Measurements from ENCODE around the gene C5orf58.

Gene C5orf58, protein sequence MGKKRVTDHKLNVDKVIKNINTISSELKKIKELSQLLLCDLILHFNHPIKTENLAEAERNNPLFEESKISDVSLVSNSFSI

DNA sequence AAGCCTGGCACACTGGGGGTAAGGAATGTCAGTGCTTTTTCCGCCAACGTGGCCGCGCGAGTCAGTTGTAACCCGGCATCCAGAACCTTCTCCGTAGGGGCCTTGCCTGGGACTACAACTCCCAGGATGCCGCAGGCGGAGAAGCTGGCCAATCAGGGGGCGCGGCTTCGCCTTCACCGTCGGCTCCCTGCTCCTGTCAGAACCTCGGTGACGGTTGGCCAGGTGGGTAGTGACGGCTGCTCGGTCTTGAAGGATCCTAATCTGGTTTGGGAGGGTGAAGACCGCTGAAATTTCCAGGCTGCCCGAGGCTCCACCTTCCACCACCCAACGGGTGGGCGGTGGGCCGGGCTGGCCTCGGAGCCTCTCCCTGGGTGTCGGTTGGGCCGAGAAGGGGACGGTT is at the start of gene C5orf58:
TSS of gene C5orf58 (plus strand) at position 200 of the 400 bp plus-strand sequence. CDS start 1,992 bp downstream, outside the sequence.
- no peaks in the 10 kb centered on the region for H3K4me1 ChIP-seq
- TF ChIP-seq, protein P1, sequence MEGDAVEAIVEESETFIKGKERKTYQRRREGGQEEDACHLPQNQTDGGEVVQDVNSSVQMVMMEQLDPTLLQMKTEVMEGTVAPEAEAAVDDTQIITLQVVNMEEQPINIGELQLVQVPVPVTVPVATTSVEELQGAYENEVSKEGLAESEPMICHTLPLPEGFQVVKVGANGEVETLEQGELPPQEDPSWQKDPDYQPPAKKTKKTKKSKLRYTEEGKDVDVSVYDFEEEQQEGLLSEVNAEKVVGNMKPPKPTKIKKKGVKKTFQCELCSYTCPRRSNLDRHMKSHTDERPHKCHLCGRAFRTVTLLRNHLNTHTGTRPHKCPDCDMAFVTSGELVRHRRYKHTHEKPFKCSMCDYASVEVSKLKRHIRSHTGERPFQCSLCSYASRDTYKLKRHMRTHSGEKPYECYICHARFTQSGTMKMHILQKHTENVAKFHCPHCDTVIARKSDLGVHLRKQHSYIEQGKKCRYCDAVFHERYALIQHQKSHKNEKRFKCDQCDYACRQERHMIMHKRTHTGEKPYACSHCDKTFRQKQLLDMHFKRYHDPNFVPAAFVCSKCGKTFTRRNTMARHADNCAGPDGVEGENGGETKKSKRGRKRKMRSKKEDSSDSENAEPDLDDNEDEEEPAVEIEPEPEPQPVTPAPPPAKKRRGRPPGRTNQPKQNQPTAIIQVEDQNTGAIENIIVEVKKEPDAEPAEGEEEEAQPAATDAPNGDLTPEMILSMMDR (IDR thresholded peaks at IDR 0.05): no peak
- H3K9me3 ChIP-seq: no peaks in the 10 kb centered on the region
- H3K27me3 ChIP-seq: no peaks in the 10 kb centered on the region
- no peak within 1 kb of the TSS for H3K27ac ChIP-seq
- H3K4me3 ChIP-seq: no peak within 1 kb of the TSS
- no peak for DNase-seq
- intact Hi-C loops (cut with DNase I; ENCODE audit: low total_unique reads): no loop called here
- no peaks in the 10 kb centered on the region for H3K36me3 ChIP-seq

DNA sequence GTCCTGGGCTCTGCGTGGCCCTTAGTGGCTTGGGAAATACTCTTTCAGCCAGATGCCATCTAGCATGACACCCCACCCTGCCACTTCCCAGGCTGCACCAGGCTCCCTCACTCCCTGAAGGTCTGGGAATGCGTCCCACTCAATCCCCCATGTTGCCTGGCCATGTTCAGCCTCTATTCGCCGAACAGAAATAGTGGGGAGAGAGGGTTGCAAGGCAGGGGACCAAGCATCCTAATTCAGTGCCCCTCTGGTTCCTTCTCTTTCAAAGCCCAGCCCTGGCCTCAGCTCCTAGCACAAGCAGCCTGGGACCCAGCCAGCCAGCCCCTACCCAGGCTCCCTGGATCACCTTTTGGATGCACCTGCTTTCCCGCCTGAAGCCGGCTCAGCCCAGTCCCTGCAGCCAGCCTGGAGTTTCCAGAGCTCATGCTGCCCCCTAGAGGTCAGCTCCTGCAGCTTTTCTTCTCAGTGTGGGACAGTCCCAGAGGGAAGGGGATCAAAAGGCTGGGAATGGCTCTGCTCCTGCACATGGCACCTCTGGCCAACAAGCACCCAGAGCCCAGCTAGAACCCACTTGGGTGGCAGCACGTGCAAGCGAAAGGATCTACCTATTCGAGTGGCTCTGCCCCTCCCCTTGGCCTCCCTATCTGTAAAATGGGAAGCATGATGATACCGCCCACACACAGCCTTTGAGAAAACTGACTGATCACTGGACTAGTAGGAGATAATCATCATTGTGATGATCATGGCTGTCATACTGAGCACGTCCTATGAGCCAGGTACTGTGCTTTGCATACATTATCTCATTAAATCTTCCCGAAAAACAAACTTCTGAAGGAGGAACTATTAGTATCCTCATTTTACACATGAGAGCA is 48.7 kb upstream of the C5orf58 start:
- no peaks in the 10 kb centered on the region for H3K9me3 ChIP-seq
- peaks cover 0 to 6% of the 10 kb centered on the region in 2 donors for H3K27me3 ChIP-seq
- H3K36me3 ChIP-seq: no peaks in the 10 kb centered on the region
- TF ChIP-seq, protein P1 (IDR thresholded peaks at IDR 0.05): peak; percentile 56 to 65
- peak in 1 of 2 donors; percentile 33 for DNase-seq
- H3K4me1 ChIP-seq: no peaks in the 10 kb centered on the region
- no peak overlapping the region for H3K4me3 ChIP-seq
- H3K27ac ChIP-seq: no peak overlapping the region
- intact Hi-C loops (cut with DNase I; ENCODE audit: low total_unique reads): no loop called here

DNA sequence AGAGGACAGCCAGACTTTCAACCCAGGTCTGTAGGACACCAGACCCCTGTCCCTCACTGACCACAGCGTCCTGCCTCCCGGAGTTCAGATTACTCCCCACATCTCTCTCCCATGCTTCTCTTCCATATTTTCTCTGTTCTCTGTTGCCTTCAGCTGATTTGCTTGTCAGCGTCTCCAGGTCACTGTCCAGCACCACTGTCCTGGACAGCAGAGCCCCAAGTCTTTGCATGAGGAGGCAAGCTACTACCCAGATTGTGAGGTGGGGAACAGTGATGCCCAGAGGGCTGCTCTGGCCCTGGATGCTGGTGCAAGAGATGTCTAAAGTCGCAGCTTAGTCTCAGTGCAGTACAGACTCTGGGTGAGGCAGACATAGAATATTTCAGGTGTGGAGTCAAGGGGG is 48.0 kb upstream of the C5orf58 start:
- intact Hi-C loops (cut with DNase I; ENCODE audit: low total_unique reads): no loop called here
- no peak overlapping the region for H3K4me3 ChIP-seq
- no peaks in the 10 kb centered on the region for H3K4me1 ChIP-seq
- no peak for DNase-seq
- H3K27me3 ChIP-seq: peaks cover 0 to 6% of the 10 kb centered on the region in 2 donors
- TF ChIP-seq, protein P1 (IDR thresholded peaks at IDR 0.05): no peak
- no peak overlapping the region for H3K27ac ChIP-seq
- no peaks in the 10 kb centered on the region for H3K36me3 ChIP-seq
- H3K9me3 ChIP-seq: no peaks in the 10 kb centered on the region

DNA sequence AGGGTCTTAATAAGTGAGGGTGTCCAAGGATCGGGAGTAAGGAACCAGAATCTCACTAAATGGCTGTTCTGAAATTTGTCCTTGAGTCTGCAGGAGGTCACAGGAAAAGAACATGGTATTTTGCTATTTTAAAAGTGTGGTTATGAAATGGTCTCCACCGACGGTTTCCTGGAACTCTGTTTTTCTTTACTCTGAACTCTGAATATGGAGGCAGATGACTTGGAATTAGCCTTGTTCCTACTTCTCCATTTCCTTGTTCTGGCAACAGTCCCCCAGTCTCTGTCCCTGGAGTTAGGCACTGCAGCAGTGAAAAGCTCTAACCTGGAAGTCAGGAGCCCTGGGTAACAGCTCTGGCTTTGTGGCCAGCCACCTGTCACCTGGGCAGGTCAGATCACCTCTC is 46.6 kb upstream of the C5orf58 start:
- TF ChIP-seq, protein P1 (IDR thresholded peaks at IDR 0.05): no peak
- Histone ChIP-seq H3K4me3 (no peak overlapping the region), H3K9me3 (no peaks in the 10 kb centered on the region), H3K27ac (no peak overlapping the region), H3K27me3 (peaks cover 0 to 6% of the 10 kb centered on the region in 2 donors), H3K36me3 (no peaks in the 10 kb centered on the region), H3K4me1 (no peaks in the 10 kb centered on the region)
- no peak for DNase-seq
- intact Hi-C loops (cut with DNase I; ENCODE audit: low total_unique reads): no loop called here

DNA sequence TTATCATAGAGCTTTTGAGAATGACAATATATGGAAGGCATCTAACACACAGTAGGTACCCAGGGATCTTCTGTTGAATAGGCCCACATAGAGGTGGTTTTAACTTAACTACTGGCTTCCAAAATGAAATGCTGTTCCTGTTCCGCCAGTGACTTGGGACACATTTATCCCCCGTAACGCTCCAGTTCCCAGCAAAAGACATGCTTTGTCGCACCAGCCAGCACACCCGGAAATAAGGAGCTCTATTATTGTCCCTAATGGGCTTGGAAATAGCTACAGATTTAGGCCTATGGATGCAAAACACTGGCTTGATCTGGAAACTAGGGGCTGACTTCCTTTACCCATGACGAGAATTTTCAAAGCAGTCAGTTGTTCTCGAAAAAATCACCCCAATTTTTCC is 45.9 kb upstream of the C5orf58 start:
- no peaks in the 10 kb centered on the region for H3K4me1 ChIP-seq
- H3K4me3 ChIP-seq: no peak overlapping the region
- H3K27ac ChIP-seq: no peak overlapping the region
- no peaks in the 10 kb centered on the region for H3K9me3 ChIP-seq
- no peak for DNase-seq
- intact Hi-C loops (cut with DNase I; ENCODE audit: low total_unique reads): no loop called here
- H3K36me3 ChIP-seq: no peaks in the 10 kb centered on the region
- TF ChIP-seq, protein P1 (IDR thresholded peaks at IDR 0.05): no peak
- peaks cover 0 to 6% of the 10 kb centered on the region in 2 donors for H3K27me3 ChIP-seq

Measured in tibial artery (tissue), 4 donors.